Nephron progenitor cell (in vitro differentiated cells): ENCODE data around the gene MUTYH.

Experiments
- DNase-seq: peaks from one replicate; pipeline ENCODE4 v3.0.0; 2021
- H3K27ac Mint-ChIP-seq: 2 replicates; pipeline ENCODE4 v1.8.0; 2021; ENCODE audit warnings: mild to moderate bottlenecking, moderate library complexity, mixed read lengths
- H3K27me3 Mint-ChIP-seq: 2 replicates; pipeline ENCODE4 v1.8.0; 2021; ENCODE audit warnings: mild to moderate bottlenecking, low read depth, mixed read lengths; ENCODE audit not compliant: poor library complexity
- H3K36me3 Mint-ChIP-seq: 2 replicates; pipeline ENCODE4 v1.8.0; 2021; ENCODE audit warnings: low read depth, mixed read lengths
- H3K4me1 Mint-ChIP-seq: 2 replicates; pipeline ENCODE4 v1.8.0; 2021; ENCODE audit warnings: mixed read lengths
- H3K4me3 Mint-ChIP-seq: 2 replicates; pipeline ENCODE4 v1.8.0; 2021; ENCODE audit warnings: mild to moderate bottlenecking, moderate library complexity, mixed read lengths
- H3K9me3 Mint-ChIP-seq: 2 replicates; pipeline ENCODE4 v1.8.0; 2021; ENCODE audit warnings: mild to moderate bottlenecking, moderate library complexity, mixed read lengths
- TF ChIP-seq, protein P1 (sequence below): fragments of 200-600 bp; sonication (generic); IDR thresholded peaks from 2 replicates; pipeline ENCODE4 v1.5.0; 2021; ENCODE audit warnings: antibody characterized with exemption

Gene MUTYH

DNA sequence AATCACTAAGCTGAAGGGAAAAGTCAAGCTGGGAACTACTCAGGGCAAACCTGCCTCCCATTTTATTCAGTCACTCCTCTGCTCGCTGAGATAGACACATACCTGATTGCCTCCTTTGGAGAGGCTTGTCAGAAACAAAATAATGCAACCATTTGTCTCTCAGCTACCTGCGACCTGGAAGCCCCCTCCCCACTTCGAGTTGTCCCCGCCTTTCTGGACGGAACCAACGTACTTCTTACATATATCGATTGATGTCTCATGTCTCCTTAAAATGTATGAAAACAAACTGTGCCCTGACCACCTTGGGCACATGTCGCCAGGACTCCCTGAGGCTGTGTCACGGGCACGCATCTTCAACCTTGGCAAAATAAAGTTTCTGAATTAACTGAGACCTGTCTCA, 35.0 kb downstream of the MUTYH start:
- Mint-ChIP-seq H3K27ac (peak overlapping the region; percentile 94), H3K36me3 (no peaks in the 10 kb centered on the region), H3K4me3 (peak overlapping the region; percentile 88), H3K4me1 (peaks cover 56% of the 10 kb centered on the region), H3K27me3 (no peaks in the 10 kb centered on the region), H3K9me3 (peaks cover 5% of the 10 kb centered on the region)
- DNase-seq: no peak
- TF ChIP-seq, protein P1, sequence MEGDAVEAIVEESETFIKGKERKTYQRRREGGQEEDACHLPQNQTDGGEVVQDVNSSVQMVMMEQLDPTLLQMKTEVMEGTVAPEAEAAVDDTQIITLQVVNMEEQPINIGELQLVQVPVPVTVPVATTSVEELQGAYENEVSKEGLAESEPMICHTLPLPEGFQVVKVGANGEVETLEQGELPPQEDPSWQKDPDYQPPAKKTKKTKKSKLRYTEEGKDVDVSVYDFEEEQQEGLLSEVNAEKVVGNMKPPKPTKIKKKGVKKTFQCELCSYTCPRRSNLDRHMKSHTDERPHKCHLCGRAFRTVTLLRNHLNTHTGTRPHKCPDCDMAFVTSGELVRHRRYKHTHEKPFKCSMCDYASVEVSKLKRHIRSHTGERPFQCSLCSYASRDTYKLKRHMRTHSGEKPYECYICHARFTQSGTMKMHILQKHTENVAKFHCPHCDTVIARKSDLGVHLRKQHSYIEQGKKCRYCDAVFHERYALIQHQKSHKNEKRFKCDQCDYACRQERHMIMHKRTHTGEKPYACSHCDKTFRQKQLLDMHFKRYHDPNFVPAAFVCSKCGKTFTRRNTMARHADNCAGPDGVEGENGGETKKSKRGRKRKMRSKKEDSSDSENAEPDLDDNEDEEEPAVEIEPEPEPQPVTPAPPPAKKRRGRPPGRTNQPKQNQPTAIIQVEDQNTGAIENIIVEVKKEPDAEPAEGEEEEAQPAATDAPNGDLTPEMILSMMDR: no peak

DNA sequence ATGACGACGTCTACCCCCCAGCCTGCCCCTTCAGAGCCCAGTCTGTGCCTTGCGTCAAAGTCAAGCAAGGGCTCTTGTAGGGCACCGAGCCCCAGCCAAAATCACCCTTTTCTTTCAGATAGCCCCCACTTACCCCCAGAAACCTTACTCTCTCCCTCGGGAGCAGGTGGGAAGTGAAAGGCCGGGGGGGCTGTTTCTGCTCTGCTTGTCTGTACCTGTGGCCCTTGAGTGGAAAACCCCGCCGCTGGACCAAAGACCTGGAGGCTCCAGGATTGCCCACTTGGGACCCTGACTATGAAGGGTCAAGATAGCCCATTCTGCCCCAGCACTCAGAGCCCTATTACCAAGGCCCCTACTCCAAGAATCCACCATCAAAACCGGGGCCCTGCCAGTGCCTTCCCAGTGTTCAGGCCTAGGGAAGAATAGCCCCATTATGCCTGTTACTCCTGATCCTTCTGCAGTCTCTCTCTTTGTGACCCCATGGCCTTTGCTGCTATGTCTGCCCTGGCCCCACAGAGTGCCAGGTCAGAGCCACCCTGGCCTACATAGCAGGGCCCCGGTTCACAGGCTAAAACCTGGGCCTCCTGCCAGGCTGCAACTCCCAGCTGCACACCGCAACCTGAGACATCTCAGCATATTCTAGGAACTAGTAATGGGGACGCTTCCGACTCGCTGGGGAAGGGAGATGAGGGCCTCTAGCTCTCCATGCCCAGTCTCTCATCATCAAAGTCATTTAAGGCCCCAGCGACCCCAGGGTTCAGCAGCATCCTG, 35.7 kb downstream of the MUTYH start:
- no peak for DNase-seq
- H3K36me3 Mint-ChIP-seq: no peaks in the 10 kb centered on the region
- peak overlapping the region; percentile 88 for H3K4me3 Mint-ChIP-seq
- H3K27ac Mint-ChIP-seq: peak overlapping the region; percentile 98
- H3K4me1 Mint-ChIP-seq: peaks cover 60% of the 10 kb centered on the region
- TF ChIP-seq, protein P1: no peak
- peaks cover under 1% of the 10 kb centered on the region for H3K9me3 Mint-ChIP-seq
- H3K27me3 Mint-ChIP-seq: no peaks in the 10 kb centered on the region

DNA sequence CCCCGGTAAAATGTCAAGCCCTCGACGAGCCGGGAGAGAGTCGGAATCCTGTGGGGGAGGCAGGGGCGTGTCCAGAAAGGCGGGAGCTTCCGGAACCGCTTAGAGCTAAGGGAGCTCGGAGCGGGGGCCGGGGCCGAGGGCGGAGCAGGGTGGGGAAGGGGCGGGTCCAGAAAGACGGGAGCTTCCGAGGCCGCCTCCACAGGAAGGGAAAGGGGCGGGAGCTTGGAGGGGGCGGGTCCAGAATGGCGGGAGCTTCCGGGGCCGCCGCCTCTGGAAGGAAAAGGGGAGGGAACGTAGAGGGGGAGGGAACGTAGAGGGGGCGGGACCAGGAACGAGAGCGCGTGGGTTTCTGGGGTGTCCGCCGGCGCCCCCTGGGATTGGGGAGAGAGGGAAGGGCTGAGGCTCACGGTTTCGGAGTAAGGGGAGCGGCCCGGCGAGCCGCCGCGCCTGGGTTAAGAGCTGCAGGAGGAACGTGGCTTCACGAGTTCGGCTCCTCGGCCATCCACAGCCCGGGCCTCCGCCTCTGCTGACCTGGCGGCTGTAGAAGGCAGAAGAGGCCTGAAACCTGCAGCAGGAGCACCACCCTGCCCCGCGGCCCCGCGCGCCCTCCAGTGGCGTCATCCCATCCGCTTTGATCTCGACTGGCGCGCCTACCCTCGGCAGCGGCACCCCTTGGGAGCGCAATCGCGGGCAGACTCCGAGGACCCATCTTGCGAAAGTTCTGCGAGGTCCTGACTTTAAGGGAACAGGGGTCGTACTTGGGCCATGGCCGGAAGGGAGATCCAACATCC, 36.5 kb downstream of the MUTYH start:
- no peaks in the 10 kb centered on the region for H3K9me3 Mint-ChIP-seq
- H3K27me3 Mint-ChIP-seq: no peaks in the 10 kb centered on the region
- DNase-seq: peak; percentile 99
- peak overlapping the region; percentile 88 for H3K4me3 Mint-ChIP-seq
- peak overlapping the region; percentile 98 for H3K27ac Mint-ChIP-seq
- H3K4me1 Mint-ChIP-seq: peaks cover 60% of the 10 kb centered on the region
- no peaks in the 10 kb centered on the region for H3K36me3 Mint-ChIP-seq
- TF ChIP-seq, protein P1: peak; percentile 48

DNA sequence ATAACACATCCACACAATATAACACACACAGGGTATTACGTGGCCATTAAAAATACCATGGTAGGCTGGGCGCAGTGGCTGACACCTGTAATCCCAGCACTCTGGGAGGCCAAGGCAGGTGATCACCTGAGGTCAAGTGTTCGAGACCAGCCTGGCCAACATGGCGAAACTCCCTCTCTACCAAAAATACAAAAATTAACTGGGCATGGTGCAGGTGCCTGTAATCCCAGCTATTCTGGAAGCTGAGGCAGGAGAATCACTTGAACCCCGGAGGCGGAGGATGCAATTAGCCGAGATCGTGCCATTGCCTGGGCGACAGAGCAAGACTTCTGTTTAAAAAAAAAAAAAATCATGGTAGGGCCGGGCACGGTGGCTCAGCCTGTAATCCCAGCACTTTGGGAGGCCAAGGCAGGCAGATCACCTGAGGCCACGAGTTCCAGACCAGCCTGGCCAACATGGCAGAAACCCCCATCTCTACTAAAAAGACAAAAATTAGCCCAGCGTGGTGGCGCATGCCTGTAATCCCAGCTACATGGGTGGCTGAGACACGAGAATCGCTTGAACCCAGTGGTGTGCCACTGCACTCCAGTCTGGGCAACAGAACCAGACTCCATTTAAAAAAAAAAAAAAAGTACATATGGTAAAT, 37.6 kb downstream of the MUTYH start:
- Mint-ChIP-seq H3K27ac (no peak overlapping the region), H3K36me3 (no peaks in the 10 kb centered on the region)
- no peak for DNase-seq

DNA sequence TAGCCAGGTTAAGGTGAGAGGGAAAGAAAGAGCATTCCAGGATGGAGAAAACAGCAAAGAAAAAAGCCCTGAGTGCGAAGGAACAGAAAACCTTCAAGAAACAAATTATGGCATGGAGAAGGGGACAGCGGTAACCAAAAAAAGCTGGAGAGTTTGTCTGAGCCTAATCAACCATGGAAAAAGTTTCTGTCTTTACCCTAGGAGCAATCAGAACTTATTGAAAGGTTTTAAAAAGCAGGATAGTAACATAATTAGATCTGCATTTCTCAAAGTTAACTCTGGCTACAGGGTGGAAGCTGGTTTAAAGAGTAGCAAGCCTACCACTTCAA, 39.6 kb downstream of the MUTYH start:
- Mint-ChIP-seq H3K4me1 (peaks cover 65% of the 10 kb centered on the region), H3K27me3 (peaks cover 5% of the 10 kb centered on the region), H3K36me3 (no peaks in the 10 kb centered on the region), H3K27ac (no peak overlapping the region), H3K9me3 (no peaks in the 10 kb centered on the region), H3K4me3 (no peak overlapping the region)
- TF ChIP-seq, protein P1: no peak
- DNase-seq: no peak

More for the DNA sequence above, 37.6 kb downstream of the MUTYH start:
- H3K27me3 Mint-ChIP-seq: peaks cover 5% of the 10 kb centered on the region
- peak overlapping the region; percentile 88 for H3K4me3 Mint-ChIP-seq
- peaks cover 70% of the 10 kb centered on the region for H3K4me1 Mint-ChIP-seq
- TF ChIP-seq, protein P1: no peak
- no peaks in the 10 kb centered on the region for H3K9me3 Mint-ChIP-seq
